Lower lobe of right lung (tissue), 2 donors: Measurements from ENCODE around the gene WAS. TPM values are rescaled to one million over a fixed set of nuclear protein-coding genes. Genes with fewer than 3 reads are reported as not detected.

Experiments used
- ATAC-seq, 2 donors: fragments of 200-7000 bp; cut with Tn5 transposase; one replicate each; pipeline ENCODE4 v1.9.1; 2020 to 2022; ENCODE audit warnings: mild to moderate bottlenecking in 2 of 2, moderate library complexity in 2 of 2
- DNase-seq: peaks from one replicate; pipeline ENCODE4 v3.0.0-alpha.2; 2020
- H3K27ac ChIP-seq: fragments of 200-600 bp; one replicate; pipeline ENCODE4 v1.8.0; 2022
- H3K27me3 ChIP-seq: fragments of 200-600 bp; one replicate; pipeline ENCODE4 v1.8.0; 2022; ENCODE audit warnings: low read depth
- H3K36me3 ChIP-seq: fragments of 200-600 bp; one replicate; pipeline ENCODE4 v1.8.0; 2022; ENCODE audit warnings: mild to moderate bottlenecking
- H3K4me1 ChIP-seq: fragments of 200-600 bp; one replicate; pipeline ENCODE4 v1.8.0; 2022
- H3K4me3 ChIP-seq: fragments of 200-600 bp; one replicate; pipeline ENCODE4 v1.8.0; 2022; ENCODE audit warnings: mild to moderate bottlenecking
- H3K9me3 ChIP-seq: fragments of 200-600 bp; one replicate; pipeline ENCODE4 v1.8.0; 2022
- CTCF ChIP-seq: fragments of 200-600 bp; IDR thresholded peaks from one replicate; pipeline ENCODE4 v1.8.0; 2022; ENCODE audit warnings: antibody characterized with exemption, mild to moderate bottlenecking
- intact Hi-C: fragments of 100-400 bp; cut with DNase I; formaldehyde crosslinking; loops from one replicate; pipeline ENCODE4 v1.11.0; 2022
- total RNA-seq: library from RNA; stranded (reverse); fragmentation: NEBNext Ultra II Directional; extraction: Animal tissue kit (Norgen Biotek cat#: 25700); gene quantifications from one replicate; pipeline ENCODE4 v1.2.1, GENCODE V29; 2021
- donor health status: DM: no; HTN: yes; CAD: no; lungs with severe emphysema.

WAS gene
- total RNA-seq, 1 donor from 2014 or later = 40.3 TPM

GRCh38 chrX:48736303-48736702 is 52.7 kb downstream of the WAS start:
- Histone ChIP-seq H3K36me3 (no peaks in the 10 kb centered on the region), H3K9me3 (no peaks in the 10 kb centered on the region), H3K27me3 (no peaks in the 10 kb centered on the region), H3K4me3 (peak overlapping the region; percentile 62), H3K27ac (no peak overlapping the region), H3K4me1 (no peaks in the 10 kb centered on the region)
- TF ChIP-seq CTCF = no peak
- ATAC-seq (no peak), DNase-seq (no peak)
- intact Hi-C loops = no loop called here

GRCh38 chrX:48736878-48737212 is 53.2 kb downstream of the WAS start:
- no peak for DNase-seq
- Histone ChIP-seq H3K4me3 (peak overlapping the region; percentile 62), H3K36me3 (no peaks in the 10 kb centered on the region), H3K4me1 (no peaks in the 10 kb centered on the region), H3K27ac (peak overlapping the region; percentile 89), H3K27me3 (no peaks in the 10 kb centered on the region), H3K9me3 (no peaks in the 10 kb centered on the region)
- no peak for TF ChIP-seq CTCF
- ATAC-seq = no peak
- intact Hi-C loops = no loop called here

- DNase-seq = peak; percentile 93
- no peak for TF ChIP-seq CTCF
- Histone ChIP-seq H3K9me3 (no peaks in the 10 kb centered on the region), H3K4me1 (no peaks in the 10 kb centered on the region), H3K27me3 (no peaks in the 10 kb centered on the region), H3K4me3 (peak overlapping the region; percentile 62), H3K27ac (peak overlapping the region; percentile 89), H3K36me3 (no peaks in the 10 kb centered on the region)
- peak; percentile 99 to 100 for ATAC-seq
- intact Hi-C loops = no loop called here
Observed at GRCh38 chrX:48737213-48737938, 53.8 kb downstream of the WAS start.

GRCh38 chrX:48737940-48738339 is 54.3 kb downstream of the WAS start:
- H3K27ac ChIP-seq = peak overlapping the region; percentile 89
- no peak for TF ChIP-seq CTCF
- intact Hi-C loops = no loop called here
- H3K9me3 ChIP-seq = no peaks in the 10 kb centered on the region
- H3K27me3 ChIP-seq = no peaks in the 10 kb centered on the region
- ATAC-seq = no peak
- H3K4me3 ChIP-seq = peak overlapping the region; percentile 62
- no peaks in the 10 kb centered on the region for H3K4me1 ChIP-seq
- DNase-seq = no peak
- H3K36me3 ChIP-seq = no peaks in the 10 kb centered on the region

Other genes starting within 250 kb of the WAS start
- gene SLC38A5, start 213.5 kb upstream of the WAS start, total RNA-seq = 15.9 TPM
- gene FTSJ1, start 207.6 kb upstream of the WAS start, total RNA-seq = 30.2 TPM
- gene PORCN, start 174.8 kb upstream of the WAS start, total RNA-seq = 6.1 TPM
- gene EBP, start 162.0 kb upstream of the WAS start, total RNA-seq = 74.0 TPM
- gene TBC1D25, start 144.1 kb upstream of the WAS start, total RNA-seq = 12.0 TPM
- gene RBM3, start 109.3 kb upstream of the WAS start, total RNA-seq = 157 TPM
- 125 TPM for gene WDR13, start 86.3 kb upstream of the WAS start, total RNA-seq
- 3.5 TPM for gene SUV39H1, start 12.9 kb downstream of the WAS start, total RNA-seq
- gene GLOD5, start 77.9 kb downstream of the WAS start, total RNA-seq = 0.95 TPM
- gene GATA1, start 102.8 kb downstream of the WAS start, total RNA-seq = 1.2 TPM
- 96.1 TPM for gene HDAC6, start 118.3 kb downstream of the WAS start, total RNA-seq
- not detected for gene ERAS, start 142.7 kb downstream of the WAS start, total RNA-seq
- 3.0 TPM for gene PCSK1N, start 151.8 kb downstream of the WAS start, total RNA-seq
- gene TIMM17B, start 214.0 kb downstream of the WAS start, total RNA-seq = 37.7 TPM
- gene PQBP1, start 214.1 kb downstream of the WAS start, total RNA-seq = 55.0 TPM
- gene SLC35A2, start 227.8 kb downstream of the WAS start, total RNA-seq = 21.3 TPM
- 20.6 TPM for gene PIM2, start 235.2 kb downstream of the WAS start, total RNA-seq